Adrenal gland (tissue), 5 donors: Measurements from ENCODE around the gene GRP.

Experiments
- POLR2A ChIP-seq, 2 donors: fragments of 450-650 bp; IDR thresholded peaks; one replicate each; pipeline ENCODE4 v1.6.1; 2017; ENCODE audit warnings: antibody characterized with exemption in 2 of 2, mild to moderate bottlenecking in 2 of 2, moderate library complexity in 1 of 2
- TF ChIP-seq, protein P1 (sequence below), 6 experiments: fragments of 450-650 bp in 4 of 6; fragments of 200-600 bp in 2 of 6; sonication (generic) in 1 of 6; IDR thresholded peaks; 1 replicate in 5 of 6; 2 replicates in 1 of 6; pipeline versions ENCODE4 v1.5.1 to v1.8.0; 2016 to 2021; ENCODE audit warnings: antibody characterized with exemption in 6 of 6, mild to moderate bottlenecking in 2 of 6, moderate library complexity in 1 of 6
- donor health status: DM: no; HTN: no; CAD: no.

- TF ChIP-seq, protein P1, sequence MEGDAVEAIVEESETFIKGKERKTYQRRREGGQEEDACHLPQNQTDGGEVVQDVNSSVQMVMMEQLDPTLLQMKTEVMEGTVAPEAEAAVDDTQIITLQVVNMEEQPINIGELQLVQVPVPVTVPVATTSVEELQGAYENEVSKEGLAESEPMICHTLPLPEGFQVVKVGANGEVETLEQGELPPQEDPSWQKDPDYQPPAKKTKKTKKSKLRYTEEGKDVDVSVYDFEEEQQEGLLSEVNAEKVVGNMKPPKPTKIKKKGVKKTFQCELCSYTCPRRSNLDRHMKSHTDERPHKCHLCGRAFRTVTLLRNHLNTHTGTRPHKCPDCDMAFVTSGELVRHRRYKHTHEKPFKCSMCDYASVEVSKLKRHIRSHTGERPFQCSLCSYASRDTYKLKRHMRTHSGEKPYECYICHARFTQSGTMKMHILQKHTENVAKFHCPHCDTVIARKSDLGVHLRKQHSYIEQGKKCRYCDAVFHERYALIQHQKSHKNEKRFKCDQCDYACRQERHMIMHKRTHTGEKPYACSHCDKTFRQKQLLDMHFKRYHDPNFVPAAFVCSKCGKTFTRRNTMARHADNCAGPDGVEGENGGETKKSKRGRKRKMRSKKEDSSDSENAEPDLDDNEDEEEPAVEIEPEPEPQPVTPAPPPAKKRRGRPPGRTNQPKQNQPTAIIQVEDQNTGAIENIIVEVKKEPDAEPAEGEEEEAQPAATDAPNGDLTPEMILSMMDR (IDR thresholded peaks at IDR 0.05), result no peak
- TF ChIP-seq POLR2A (IDR thresholded peaks at IDR 0.05), result no peak
These were observed 12.5 kb upstream of the GRP start for GRCh38 chr18:59207506-59207905.
